HepG2 (cell line): ENCODE results near the gene AADACL4. TPM values are rescaled to one million over a fixed set of nuclear protein-coding genes. Genes with fewer than 3 reads are reported as not detected.

Experiments used
- AFF4 ChIP-seq: sonication (generic); formaldehyde crosslinking; IDR thresholded peaks from 2 replicates; pipeline ENCODE4 v1.4.0; 2020; ENCODE audit warnings: missing genetic modification reagents
- ATM ChIP-seq: fragments of 450-650 bp; IDR thresholded peaks from 2 replicates; pipeline ENCODE4 v1.7.1; 2017; ENCODE audit warnings: mild to moderate bottlenecking, borderline replicate concordance
- BCLAF1 ChIP-seq: fragments of 450-650 bp; IDR thresholded peaks from 2 replicates; pipeline ENCODE4 v1.6.1; 2017; ENCODE audit warnings: mild to moderate bottlenecking
- DNMT1 ChIP-seq: sonication (generic); formaldehyde crosslinking; IDR thresholded peaks from 2 replicates; pipeline ENCODE4 v1.5.1; 2020; ENCODE audit warnings: mild to moderate bottlenecking, missing genetic modification reagents
- GABPB1 ChIP-seq: IDR thresholded peaks from 2 replicates; pipeline ENCODE4 v1.6.1; 2016; ENCODE audit warnings: mild to moderate bottlenecking, missing genetic modification reagents, moderate library complexity, missing compliant biosample characterization
- GLI4 ChIP-seq: sonication (generic); formaldehyde crosslinking; IDR thresholded peaks from 2 replicates; pipeline ENCODE4 v1.5.1; 2020; ENCODE audit warnings: missing genetic modification reagents, mild to moderate bottlenecking, moderate library complexity, borderline replicate concordance
- HDAC2 ChIP-seq: sonication (generic); formaldehyde crosslinking; IDR thresholded peaks from 2 replicates; pipeline ENCODE4 v1.4.0; 2020; ENCODE audit warnings: missing genetic modification reagents
- HNRNPL ChIP-seq: fragments of 200-400 bp; formaldehyde crosslinking; IDR thresholded peaks from 2 replicates; pipeline ENCODE4 v1.6.1; 2017; ENCODE audit warnings: mild to moderate bottlenecking, low read depth, low read length
- JARID2 ChIP-seq: sonication (generic); formaldehyde crosslinking; IDR thresholded peaks from 2 replicates; pipeline ENCODE4 v1.8.1; 2023; ENCODE audit warnings: missing genetic modification reagents, inconsistent platforms; ENCODE audit not compliant: insufficient replicate concordance
- MBD4 ChIP-seq: IDR thresholded peaks from 2 replicates; pipeline ENCODE4 v1.6.1; 2012; ENCODE audit warnings: low read length, inconsistent platforms, borderline replicate concordance
- MBNL3 ChIP-seq: fragments of 250-450 bp; sonication (Bioruptor Pico); conservative IDR thresholded peaks from 2 replicates; pipeline ENCODE4 v1.8.0; 2022; ENCODE audit warnings: mild to moderate bottlenecking, inconsistent platforms
- MTA3 ChIP-seq: sonication (generic); formaldehyde crosslinking; IDR thresholded peaks from 2 replicates; pipeline ENCODE4 v1.4.0; 2020; ENCODE audit warnings: missing genetic modification reagents
- NCOA2 ChIP-seq: sonication (generic); formaldehyde crosslinking; IDR thresholded peaks from 2 replicates; pipeline ENCODE4 v1.8.0; 2022; ENCODE audit warnings: inconsistent platforms
- NR2C2 ChIP-seq: sonication (generic); formaldehyde crosslinking; IDR thresholded peaks from 2 replicates; pipeline ENCODE4 v1.4.0; 2020; ENCODE audit warnings: missing genetic modification reagents, mild to moderate bottlenecking, moderate library complexity, borderline replicate concordance
- PAX8 ChIP-seq: sonication (generic); formaldehyde crosslinking; IDR thresholded peaks from 2 replicates; pipeline ENCODE4 v1.8.0; 2022; ENCODE audit warnings: mild to moderate bottlenecking, missing genetic modification reagents, borderline replicate concordance
- PHF8 ChIP-seq: sonication (generic); formaldehyde crosslinking; IDR thresholded peaks from 2 replicates; pipeline ENCODE4 v1.5.0; 2020; ENCODE audit warnings: missing genetic modification reagents
- RBFOX2 ChIP-seq: fragments of 200-400 bp; formaldehyde crosslinking; IDR thresholded peaks from 2 replicates; pipeline ENCODE4 v1.6.1; 2017; ENCODE audit warnings: low read depth, mild to moderate bottlenecking, low read length
- RELA ChIP-seq: sonication (generic); formaldehyde crosslinking; IDR thresholded peaks from 2 replicates; pipeline ENCODE4 v1.4.0; 2020; ENCODE audit warnings: missing genetic modification reagents
- SAP130 ChIP-seq: IDR thresholded peaks from 2 replicates; pipeline ENCODE4 v1.6.1; 2016; ENCODE audit warnings: low read depth
- THAP11 ChIP-seq: IDR thresholded peaks from 2 replicates; pipeline ENCODE4 v1.6.1; 2016; ENCODE audit warnings: missing biosample characterization, missing genetic modification reagents
- ZC3H13 ChIP-seq: sonication (generic); formaldehyde crosslinking; IDR thresholded peaks from 2 replicates; pipeline ENCODE4 v1.8.1; 2023; ENCODE audit warnings: mild to moderate bottlenecking, missing genetic modification reagents, moderate library complexity
- ZFYVE20 ChIP-seq: sonication (generic); formaldehyde crosslinking; IDR thresholded peaks from 2 replicates; pipeline ENCODE4 v1.8.0; 2023; ENCODE audit warnings: low read depth, mild to moderate bottlenecking, moderate library complexity, missing genetic modification reagents, borderline replicate concordance
- ZNF235 ChIP-seq: sonication (generic); formaldehyde crosslinking; IDR thresholded peaks from 2 replicates; pipeline ENCODE4 v1.8.1; 2023; ENCODE audit warnings: mild to moderate bottlenecking, missing genetic modification reagents, borderline replicate concordance
- ZNF292 ChIP-seq: sonication (generic); formaldehyde crosslinking; IDR thresholded peaks from 2 replicates; pipeline ENCODE4 v1.8.1; 2022; ENCODE audit warnings: mild to moderate bottlenecking, low read depth, missing genetic modification reagents, borderline replicate concordance
- ZNF558 ChIP-seq: sonication (generic); formaldehyde crosslinking; IDR thresholded peaks from 2 replicates; pipeline ENCODE4 v1.9.0; 2022; ENCODE audit warnings: mild to moderate bottlenecking, missing genetic modification reagents, borderline replicate concordance
- polyA plus RNA-seq, 8 experiments: library from polyadenylated mRNA; depleted of rRNA in 3 of 8; stranded (reverse) in 7 of 8; unstranded in 1 of 8; fragments of >200 nt; fragmentation: Illumina TruSeq in 4 of 8; extraction: Trizol in 4 of 8; gene quantifications; 2 replicates each; pipeline versions ENCODE4 v1.2.1 to v1.2.3, GENCODE V29; 2011 to 2016; ENCODE audit warnings: low read depth in 4 of 8, missing spikeins in 1 of 8, mixed read lengths in 1 of 8; ENCODE audit not compliant: insufficient read depth in 1 of 8
- total RNA-seq, 5 experiments: library from RNA; depleted of rRNA; stranded (reverse); fragments of >200 nt; fragmentation: Illumina TruSeq; extraction: Trizol; gene quantifications; 2 replicates each; pipeline ENCODE4 v1.2.3, GENCODE V29; 2016; ENCODE audit warnings: low read depth in 1 of 5

Gene AADACL4
- total and polyA plus RNA-seq, 2 of the 13 experiments (the other 11 are each of a cell fraction or from before 2014, with no cell fraction given), result not detected

- 0 out of 2 replicates have a peak, but pooled peaks have one; percentile 70 for TF ChIP-seq HNRNPL
- TF ChIP-seq MBNL3 (CRISPR knock-in tag), result no peak
- TF ChIP-seq HDAC2, result 0 out of 2 replicates have a peak, but pooled peaks have one; percentile 20
- peak; percentile 68 for TF ChIP-seq PHF8 (CRISPR knock-in tag)
- peak; percentile 55; the same call in 1 of the 2 replicates for TF ChIP-seq GABPB1
- TF ChIP-seq RELA (CRISPR knock-in tag), result no peak
- TF ChIP-seq ZFYVE20 (CRISPR knock-in tag), result 0 out of 2 replicates have a peak, but pooled peaks have one; percentile 17
- 0 out of 2 replicates have a peak, but pooled peaks have one; percentile 1 for TF ChIP-seq ZNF558 (CRISPR knock-in tag)
- peak; percentile 23 for TF ChIP-seq JARID2 (CRISPR knock-in tag)
- peak; percentile 91 for TF ChIP-seq ZC3H13 (CRISPR knock-in tag)
- no peak for TF ChIP-seq ZNF235 (CRISPR knock-in tag)
- TF ChIP-seq PAX8 (CRISPR knock-in tag), result no peak
- TF ChIP-seq NR2C2 (CRISPR knock-in tag), result no peak
- peak; percentile 74 for TF ChIP-seq AFF4 (CRISPR knock-in tag)
- peak; percentile 19; the same call in 1 of the 2 replicates for TF ChIP-seq SAP130 (CRISPR knock-in tag)
- 0 out of 2 replicates have a peak, but pooled peaks have one; percentile 26 for TF ChIP-seq THAP11 (CRISPR knock-in tag)
- no peak for TF ChIP-seq DNMT1 (CRISPR knock-in tag)
- no peak for TF ChIP-seq MTA3 (CRISPR knock-in tag)
- TF ChIP-seq RBFOX2, result peak; percentile 99
- TF ChIP-seq BCLAF1, result no peak
- no peak for TF ChIP-seq ATM
- no peak for TF ChIP-seq ZNF292 (CRISPR knock-in tag)
- TF ChIP-seq GLI4 (CRISPR knock-in tag), result peak; percentile 33; the same call in 1 of the 2 replicates
- peak; percentile 15; the same call in 1 of the 2 replicates for TF ChIP-seq NCOA2
- 0 out of 2 replicates have a peak, but pooled peaks have one; percentile 8 for TF ChIP-seq MBD4
Observed at GRCh38 chr1:12616709-12617373, 27.0 kb upstream of the AADACL4 start (continued).
